ENCODE measurements around the gene CTTNBP2NL. TPM values are rescaled to one million over a fixed set of nuclear protein-coding genes. Genes with fewer than 3 reads are reported as not detected.
A peak's percentile ranks its signal among the peaks of the same experiment; 100 is the strongest.

The CTTNBP2NL gene
- total RNA-seq, 2 donors from 2014 or later = 32.5 to 66.5 TPM

DNA sequence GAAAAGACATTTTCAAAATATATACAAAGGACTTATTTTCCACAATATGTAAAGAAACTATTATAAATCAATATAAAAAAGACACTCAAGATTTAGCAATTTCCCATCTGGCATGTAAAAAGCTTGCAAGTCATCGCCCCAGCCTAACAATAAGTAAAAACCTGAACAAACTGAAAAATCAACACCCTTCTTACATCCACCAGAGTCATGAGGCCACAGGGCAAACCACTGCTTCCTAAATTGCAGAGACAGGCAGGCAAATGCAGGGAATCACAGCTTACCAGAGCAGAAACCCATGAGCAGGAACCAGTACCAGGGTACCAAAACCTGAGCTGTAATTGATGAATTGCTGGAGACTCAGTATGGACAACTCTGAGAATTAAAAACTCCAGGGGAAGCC is 96.1 kb downstream of the CTTNBP2NL start:
- TF ChIP-seq, protein P1, sequence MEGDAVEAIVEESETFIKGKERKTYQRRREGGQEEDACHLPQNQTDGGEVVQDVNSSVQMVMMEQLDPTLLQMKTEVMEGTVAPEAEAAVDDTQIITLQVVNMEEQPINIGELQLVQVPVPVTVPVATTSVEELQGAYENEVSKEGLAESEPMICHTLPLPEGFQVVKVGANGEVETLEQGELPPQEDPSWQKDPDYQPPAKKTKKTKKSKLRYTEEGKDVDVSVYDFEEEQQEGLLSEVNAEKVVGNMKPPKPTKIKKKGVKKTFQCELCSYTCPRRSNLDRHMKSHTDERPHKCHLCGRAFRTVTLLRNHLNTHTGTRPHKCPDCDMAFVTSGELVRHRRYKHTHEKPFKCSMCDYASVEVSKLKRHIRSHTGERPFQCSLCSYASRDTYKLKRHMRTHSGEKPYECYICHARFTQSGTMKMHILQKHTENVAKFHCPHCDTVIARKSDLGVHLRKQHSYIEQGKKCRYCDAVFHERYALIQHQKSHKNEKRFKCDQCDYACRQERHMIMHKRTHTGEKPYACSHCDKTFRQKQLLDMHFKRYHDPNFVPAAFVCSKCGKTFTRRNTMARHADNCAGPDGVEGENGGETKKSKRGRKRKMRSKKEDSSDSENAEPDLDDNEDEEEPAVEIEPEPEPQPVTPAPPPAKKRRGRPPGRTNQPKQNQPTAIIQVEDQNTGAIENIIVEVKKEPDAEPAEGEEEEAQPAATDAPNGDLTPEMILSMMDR (IDR thresholded peaks at IDR 0.05) = no peak
- H3K27me3 ChIP-seq (replicated peaks; ENCODE audit: insufficient read depth) = no peaks in the 10 kb centered on the region
- H3K27ac ChIP-seq = no peak overlapping the region
- no peaks in the 10 kb centered on the region for H3K4me1 ChIP-seq (ENCODE audit: control insufficient read depth in 1 of 2, low read depth in 2 of 2)
- no peaks in the 10 kb centered on the region for H3K9me3 ChIP-seq
- H3K4me3 ChIP-seq = no peak overlapping the region
- no peaks in the 10 kb centered on the region for H3K36me3 ChIP-seq
- ATAC-seq (ENCODE audit: insufficient number of reproducible peaks, low FRiP score, low read depth) (no peak), DNase-seq (ENCODE audit: low spot score) (no peak)

DNA sequence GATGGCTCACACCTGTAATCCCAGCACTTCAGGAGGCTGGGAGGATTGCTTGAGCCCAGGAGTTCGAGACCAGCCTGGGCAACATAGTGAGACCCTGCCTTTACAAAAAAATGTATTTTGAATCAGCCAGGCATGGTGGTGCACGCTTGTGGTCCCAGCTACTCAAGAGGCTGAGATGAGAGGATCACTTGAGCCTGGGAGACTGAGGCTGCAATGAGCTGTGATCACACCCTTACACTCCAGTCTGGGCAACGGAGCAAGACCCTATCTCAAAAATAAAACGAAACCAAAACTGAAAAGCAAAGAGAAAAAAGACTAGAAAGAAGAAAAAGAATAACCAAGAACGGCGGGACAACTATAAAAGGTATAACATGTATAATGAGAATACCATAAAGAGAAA is 97.3 kb downstream of the CTTNBP2NL start:
- DNase-seq (ENCODE audit: low spot score) (no peak), ATAC-seq (ENCODE audit: insufficient number of reproducible peaks, low FRiP score, low read depth) (no peak)
- H3K36me3 ChIP-seq = no peaks in the 10 kb centered on the region
- TF ChIP-seq, protein P1 (IDR thresholded peaks at IDR 0.05) = no peak
- no peak overlapping the region for H3K4me3 ChIP-seq
- no peaks in the 10 kb centered on the region for H3K27me3 ChIP-seq (replicated peaks; ENCODE audit: insufficient read depth)
- no peaks in the 10 kb centered on the region for H3K9me3 ChIP-seq
- no peak overlapping the region for H3K27ac ChIP-seq
- H3K4me1 ChIP-seq (ENCODE audit: control insufficient read depth in 1 of 2, low read depth in 2 of 2) = no peaks in the 10 kb centered on the region

DNA sequence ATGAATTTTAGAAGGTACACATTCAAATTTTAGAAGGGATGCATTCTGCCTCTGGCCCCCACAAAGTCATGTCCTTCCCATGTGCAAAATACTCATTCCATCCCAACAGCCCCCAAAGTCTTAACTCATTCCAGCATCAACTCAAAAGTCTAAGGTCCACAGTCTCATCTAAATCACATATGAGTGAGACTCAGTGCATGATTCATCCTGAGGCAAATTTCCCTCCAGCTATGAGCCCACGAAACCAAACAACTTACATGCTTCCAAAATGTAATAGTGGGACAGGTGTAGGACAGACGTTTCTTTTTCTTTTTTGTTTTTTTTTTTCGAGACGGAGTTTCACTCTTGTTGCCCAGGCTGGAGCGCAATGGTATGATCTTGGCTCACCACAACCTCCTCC is 100.3 kb downstream of the CTTNBP2NL start:
- no peaks in the 10 kb centered on the region for H3K9me3 ChIP-seq
- no peaks in the 10 kb centered on the region for H3K4me1 ChIP-seq (ENCODE audit: control insufficient read depth in 1 of 2, low read depth in 2 of 2)
- no peak overlapping the region for H3K4me3 ChIP-seq
- H3K36me3 ChIP-seq = no peaks in the 10 kb centered on the region
- ATAC-seq (ENCODE audit: insufficient number of reproducible peaks, low FRiP score, low read depth) (no peak), DNase-seq (ENCODE audit: low spot score) (no peak)
- no peak overlapping the region for H3K27ac ChIP-seq
- TF ChIP-seq, protein P1 (IDR thresholded peaks at IDR 0.05) = no peak
- no peaks in the 10 kb centered on the region for H3K27me3 ChIP-seq (replicated peaks; ENCODE audit: insufficient read depth)

DNA sequence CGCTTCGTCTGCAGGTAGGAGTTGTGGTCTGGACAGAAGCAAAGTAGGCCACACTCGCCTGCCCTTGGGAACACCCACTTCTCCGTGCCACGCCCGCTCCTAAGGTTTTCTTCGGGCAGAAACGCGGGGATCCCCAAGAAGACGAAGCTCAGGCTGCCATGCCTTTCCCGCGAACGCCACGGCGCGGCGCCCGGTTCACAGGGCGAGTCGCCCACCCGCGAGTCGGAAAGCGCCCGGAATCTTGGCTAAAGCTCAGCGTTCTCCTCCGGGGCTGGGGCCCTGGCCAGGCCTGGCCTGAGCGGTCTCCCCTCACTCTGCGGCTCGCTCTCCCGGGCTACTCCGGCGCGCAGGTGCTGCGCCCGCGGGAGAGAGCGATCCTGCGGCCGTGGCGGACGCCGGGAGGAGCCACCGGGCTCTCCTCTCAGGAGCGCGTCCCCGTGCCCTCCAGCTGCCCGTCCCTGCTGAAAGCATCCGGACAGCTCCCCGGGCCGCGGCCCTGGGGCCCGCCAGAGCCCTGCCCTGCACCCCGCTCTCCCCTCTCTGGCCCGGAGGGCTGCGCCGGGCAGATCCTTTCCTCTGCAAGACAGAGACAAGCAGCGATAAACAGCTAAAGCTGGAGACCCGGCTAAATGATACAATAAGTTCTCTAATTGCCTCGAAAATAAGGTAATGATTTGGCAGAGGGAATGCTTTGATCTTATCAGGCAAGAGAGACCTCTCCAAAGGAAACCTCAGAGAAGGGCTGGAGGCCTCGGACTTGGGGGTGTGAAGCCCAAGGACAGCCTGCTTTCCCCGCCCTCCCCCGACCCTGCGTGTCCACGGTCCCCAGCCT is 106.0 kb downstream of the CTTNBP2NL start:
- ATAC-seq (ENCODE audit: insufficient number of reproducible peaks, low FRiP score, low read depth) (peak; percentile 22), DNase-seq (ENCODE audit: low spot score) (no peak)
- no peak overlapping the region for H3K27ac ChIP-seq
- TF ChIP-seq, protein P1 (IDR thresholded peaks at IDR 0.05) = peak; percentile 68
- no peaks in the 10 kb centered on the region for H3K27me3 ChIP-seq (replicated peaks; ENCODE audit: insufficient read depth)
- peak overlapping the region; percentile 74 for H3K4me3 ChIP-seq
- peaks cover 3 to 7% of the 10 kb centered on the region in 2 donors for H3K4me1 ChIP-seq (ENCODE audit: control insufficient read depth in 1 of 2, low read depth in 2 of 2)
- no peaks in the 10 kb centered on the region for H3K9me3 ChIP-seq
- no peaks in the 10 kb centered on the region for H3K36me3 ChIP-seq

DNA sequence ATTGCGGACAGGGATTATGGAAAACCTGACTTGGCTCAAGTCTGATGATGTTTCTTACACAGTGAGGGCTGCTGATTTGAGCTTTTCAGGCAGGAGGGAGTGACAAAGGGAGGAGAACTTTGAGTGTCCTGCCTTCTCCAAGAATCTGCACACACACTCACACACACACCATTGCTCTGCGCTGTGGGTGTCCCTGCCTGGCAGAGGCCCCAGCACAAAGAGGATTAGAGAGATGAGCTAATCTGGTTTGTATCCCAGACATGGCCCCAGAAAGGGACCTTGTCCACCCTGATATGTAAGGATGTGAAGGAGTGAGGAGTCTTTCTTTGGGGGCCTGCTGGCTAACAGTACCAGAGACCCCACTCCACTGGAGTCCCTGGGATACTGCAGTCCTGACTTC is 106.8 kb downstream of the CTTNBP2NL start:
- H3K4me3 ChIP-seq = no peak overlapping the region
- DNase-seq (ENCODE audit: low spot score) (no peak), ATAC-seq (ENCODE audit: insufficient number of reproducible peaks, low FRiP score, low read depth) (no peak)
- H3K27me3 ChIP-seq (replicated peaks; ENCODE audit: insufficient read depth) = no peaks in the 10 kb centered on the region
- H3K9me3 ChIP-seq = no peaks in the 10 kb centered on the region
- TF ChIP-seq, protein P1 (IDR thresholded peaks at IDR 0.05) = no peak
- H3K4me1 ChIP-seq (ENCODE audit: control insufficient read depth in 1 of 2, low read depth in 2 of 2) = peaks cover 6 to 9% of the 10 kb centered on the region in 2 donors
- no peak overlapping the region for H3K27ac ChIP-seq
- H3K36me3 ChIP-seq = no peaks in the 10 kb centered on the region

Data from thoracic aorta (tissue), 2 donors.